Measurements from ENCODE around the gene EPS8L2. TPM values are rescaled to one million over a fixed set of nuclear protein-coding genes. Genes with fewer than 3 reads are reported as not detected.

EPS8L2 gene
- total and polyA plus RNA-seq, 9 of the 15 experiments (the other 6 are each of a cell fraction or from before 2014, with no cell fraction given): 0.75 to 17.0 (median 3.7) TPM

DNA sequence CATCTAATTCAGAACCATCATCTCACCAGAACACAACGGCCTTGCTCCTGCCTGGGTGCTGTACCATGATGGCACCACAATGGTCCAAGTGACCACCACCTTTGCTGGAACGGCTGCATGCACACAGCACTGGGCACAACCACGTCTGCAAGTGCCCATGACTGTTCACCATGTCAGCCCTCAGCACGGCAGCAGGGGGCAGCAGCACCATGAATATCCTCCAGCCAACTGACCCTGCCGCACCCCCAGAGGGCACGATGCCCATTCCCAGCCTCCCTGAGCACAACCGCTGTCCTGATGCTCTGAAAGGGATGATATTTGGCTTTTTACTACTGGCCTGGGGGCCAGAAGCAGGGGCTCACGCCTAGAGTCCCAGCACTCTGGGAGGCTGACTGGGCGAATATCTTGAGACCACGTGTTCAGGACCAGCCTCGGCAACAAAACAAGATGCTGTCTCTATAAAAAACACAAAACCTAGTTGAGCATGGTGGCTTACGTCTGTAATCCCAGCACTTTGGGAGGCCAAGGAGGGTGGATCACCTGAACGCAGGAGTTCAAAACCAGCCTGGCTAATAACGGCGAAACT, 43.2 kb upstream of the EPS8L2 start (continued):
- TF ChIP-seq, protein P1, sequence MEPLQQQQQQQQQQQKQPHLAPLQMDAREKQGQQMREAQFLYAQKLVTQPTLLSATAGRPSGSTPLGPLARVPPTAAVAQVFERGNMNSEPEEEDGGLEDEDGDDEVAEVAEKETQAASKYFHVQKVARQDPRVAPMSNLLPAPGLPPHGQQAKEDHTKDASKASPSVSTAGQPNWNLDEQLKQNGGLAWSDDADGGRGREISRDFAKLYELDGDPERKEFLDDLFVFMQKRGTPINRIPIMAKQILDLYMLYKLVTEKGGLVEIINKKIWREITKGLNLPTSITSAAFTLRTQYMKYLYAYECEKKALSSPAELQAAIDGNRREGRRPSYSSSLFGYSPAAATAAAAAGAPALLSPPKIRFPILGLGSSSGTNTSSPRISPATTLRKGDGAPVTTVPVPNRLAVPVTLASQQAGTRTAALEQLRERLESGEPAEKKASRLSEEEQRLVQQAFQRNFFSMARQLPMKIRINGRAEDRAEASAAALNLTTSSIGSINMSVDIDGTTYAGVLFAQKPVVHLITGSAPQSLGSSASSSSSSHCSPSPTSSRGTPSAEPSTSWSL (CRISPR knock-in tag; IDR thresholded peaks at IDR 0.05; ENCODE audit: borderline replicate concordance): no peak
- TF ChIP-seq GTF2E2 (tag; IDR thresholded peaks at IDR 0.05) (no peak), SRSF7 (optimal IDR thresholded peaks at IDR 0.05; ENCODE audit: low read depth, low read length) (no peak), TOE1 (IDR thresholded peaks at IDR 0.05; ENCODE audit: borderline replicate concordance) (no peak), TOE1 (CRISPR knock-in tag; IDR thresholded peaks at IDR 0.05; ENCODE audit: borderline replicate concordance, low read depth) (no peak), SNIP1 (IDR thresholded peaks at IDR 0.05; ENCODE audit: low read depth) (no peak), ZNF436 (CRISPR knock-in tag; IDR thresholded peaks at IDR 0.05) (no peak), PHF20 (IDR thresholded peaks at IDR 0.05; ENCODE audit: partially characterized antibody) (no peak), ILK (tag; IDR thresholded peaks at IDR 0.05; ENCODE audit: borderline replicate concordance, low read depth) (no peak), SMAD3 (CRISPR knock-in tag; conservative IDR thresholded peaks at IDR 0.05) (no peak), ZNF780A (CRISPR knock-in tag; IDR thresholded peaks at IDR 0.05) (no peak), CREM (IDR thresholded peaks at IDR 0.05; ENCODE audit: low read depth) (peak; percentile 24; the same call in 1 of the 2 replicates), FOXJ2 (tag; IDR thresholded peaks at IDR 0.05) (no peak)
- TF ChIP-seq, protein P2, sequence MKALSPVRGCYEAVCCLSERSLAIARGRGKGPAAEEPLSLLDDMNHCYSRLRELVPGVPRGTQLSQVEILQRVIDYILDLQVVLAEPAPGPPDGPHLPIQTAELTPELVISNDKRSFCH (CRISPR knock-in tag; IDR thresholded peaks at IDR 0.05): no peak
- TF ChIP-seq, protein P2 (tag; IDR thresholded peaks at IDR 0.05): no peak
- TF ChIP-seq, protein P3, sequence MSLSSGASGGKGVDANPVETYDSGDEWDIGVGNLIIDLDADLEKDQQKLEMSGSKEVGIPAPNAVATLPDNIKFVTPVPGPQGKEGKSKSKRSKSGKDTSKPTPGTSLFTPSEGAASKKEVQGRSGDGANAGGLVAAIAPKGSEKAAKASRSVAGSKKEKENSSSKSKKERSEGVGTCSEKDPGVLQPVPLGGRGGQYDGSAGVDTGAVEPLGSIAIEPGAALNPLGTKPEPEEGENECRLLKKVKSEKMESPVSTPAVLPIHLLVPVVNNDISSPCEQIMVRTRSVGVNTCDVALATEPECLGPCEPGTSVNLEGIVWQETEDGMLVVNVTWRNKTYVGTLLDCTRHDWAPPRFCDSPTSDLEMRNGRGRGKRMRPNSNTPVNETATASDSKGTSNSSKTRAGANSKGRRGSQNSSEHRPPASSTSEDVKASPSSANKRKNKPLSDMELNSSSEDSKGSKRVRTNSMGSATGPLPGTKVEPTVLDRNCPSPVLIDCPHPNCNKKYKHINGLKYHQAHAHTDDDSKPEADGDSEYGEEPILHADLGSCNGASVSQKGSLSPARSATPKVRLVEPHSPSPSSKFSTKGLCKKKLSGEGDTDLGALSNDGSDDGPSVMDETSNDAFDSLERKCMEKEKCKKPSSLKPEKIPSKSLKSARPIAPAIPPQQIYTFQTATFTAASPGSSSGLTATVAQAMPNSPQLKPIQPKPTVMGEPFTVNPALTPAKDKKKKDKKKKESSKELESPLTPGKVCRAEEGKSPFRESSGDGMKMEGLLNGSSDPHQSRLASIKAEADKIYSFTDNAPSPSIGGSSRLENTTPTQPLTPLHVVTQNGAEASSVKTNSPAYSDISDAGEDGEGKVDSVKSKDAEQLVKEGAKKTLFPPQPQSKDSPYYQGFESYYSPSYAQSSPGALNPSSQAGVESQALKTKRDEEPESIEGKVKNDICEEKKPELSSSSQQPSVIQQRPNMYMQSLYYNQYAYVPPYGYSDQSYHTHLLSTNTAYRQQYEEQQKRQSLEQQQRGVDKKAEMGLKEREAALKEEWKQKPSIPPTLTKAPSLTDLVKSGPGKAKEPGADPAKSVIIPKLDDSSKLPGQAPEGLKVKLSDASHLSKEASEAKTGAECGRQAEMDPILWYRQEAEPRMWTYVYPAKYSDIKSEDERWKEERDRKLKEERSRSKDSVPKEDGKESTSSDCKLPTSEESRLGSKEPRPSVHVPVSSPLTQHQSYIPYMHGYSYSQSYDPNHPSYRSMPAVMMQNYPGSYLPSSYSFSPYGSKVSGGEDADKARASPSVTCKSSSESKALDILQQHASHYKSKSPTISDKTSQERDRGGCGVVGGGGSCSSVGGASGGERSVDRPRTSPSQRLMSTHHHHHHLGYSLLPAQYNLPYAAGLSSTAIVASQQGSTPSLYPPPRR (CRISPR knock-in tag; IDR thresholded peaks at IDR 0.05; ENCODE audit: borderline replicate concordance): no peak
- TF ChIP-seq, protein P4, sequence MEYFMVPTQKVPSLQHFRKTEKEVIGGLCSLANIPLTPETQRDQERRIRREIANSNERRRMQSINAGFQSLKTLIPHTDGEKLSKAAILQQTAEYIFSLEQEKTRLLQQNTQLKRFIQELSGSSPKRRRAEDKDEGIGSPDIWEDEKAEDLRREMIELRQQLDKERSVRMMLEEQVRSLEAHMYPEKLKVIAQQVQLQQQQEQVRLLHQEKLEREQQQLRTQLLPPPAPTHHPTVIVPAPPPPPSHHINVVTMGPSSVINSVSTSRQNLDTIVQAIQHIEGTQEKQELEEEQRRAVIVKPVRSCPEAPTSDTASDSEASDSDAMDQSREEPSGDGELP (CRISPR knock-in tag; IDR thresholded peaks at IDR 0.05; ENCODE audit: borderline replicate concordance): peak; percentile 11; the same call in 1 of the 2 replicates
- TF ChIP-seq, protein P5, sequence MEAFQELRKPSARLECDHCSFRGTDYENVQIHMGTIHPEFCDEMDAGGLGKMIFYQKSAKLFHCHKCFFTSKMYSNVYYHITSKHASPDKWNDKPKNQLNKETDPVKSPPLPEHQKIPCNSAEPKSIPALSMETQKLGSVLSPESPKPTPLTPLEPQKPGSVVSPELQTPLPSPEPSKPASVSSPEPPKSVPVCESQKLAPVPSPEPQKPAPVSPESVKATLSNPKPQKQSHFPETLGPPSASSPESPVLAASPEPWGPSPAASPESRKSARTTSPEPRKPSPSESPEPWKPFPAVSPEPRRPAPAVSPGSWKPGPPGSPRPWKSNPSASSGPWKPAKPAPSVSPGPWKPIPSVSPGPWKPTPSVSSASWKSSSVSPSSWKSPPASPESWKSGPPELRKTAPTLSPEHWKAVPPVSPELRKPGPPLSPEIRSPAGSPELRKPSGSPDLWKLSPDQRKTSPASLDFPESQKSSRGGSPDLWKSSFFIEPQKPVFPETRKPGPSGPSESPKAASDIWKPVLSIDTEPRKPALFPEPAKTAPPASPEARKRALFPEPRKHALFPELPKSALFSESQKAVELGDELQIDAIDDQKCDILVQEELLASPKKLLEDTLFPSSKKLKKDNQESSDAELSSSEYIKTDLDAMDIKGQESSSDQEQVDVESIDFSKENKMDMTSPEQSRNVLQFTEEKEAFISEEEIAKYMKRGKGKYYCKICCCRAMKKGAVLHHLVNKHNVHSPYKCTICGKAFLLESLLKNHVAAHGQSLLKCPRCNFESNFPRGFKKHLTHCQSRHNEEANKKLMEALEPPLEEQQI (IDR thresholded peaks at IDR 0.05): no peak
